NCI-H2196 treated with DMSO at 0.1 percent for 48 hours (cell line): ENCODE data around the gene HCRT.
"Not testable (repeated sequence)": the region's sequence is repeated elsewhere in the genome, so short reads cannot be mapped to it uniquely, and the experiment has no call there.

ENCODE experiments used
- DNase-seq: peaks from one replicate; lab custom pipeline; 2025; ENCODE audit not compliant: unreplicated experiment; lab: John Stamatoyannopoulos, UW

HCRT gene

DNA sequence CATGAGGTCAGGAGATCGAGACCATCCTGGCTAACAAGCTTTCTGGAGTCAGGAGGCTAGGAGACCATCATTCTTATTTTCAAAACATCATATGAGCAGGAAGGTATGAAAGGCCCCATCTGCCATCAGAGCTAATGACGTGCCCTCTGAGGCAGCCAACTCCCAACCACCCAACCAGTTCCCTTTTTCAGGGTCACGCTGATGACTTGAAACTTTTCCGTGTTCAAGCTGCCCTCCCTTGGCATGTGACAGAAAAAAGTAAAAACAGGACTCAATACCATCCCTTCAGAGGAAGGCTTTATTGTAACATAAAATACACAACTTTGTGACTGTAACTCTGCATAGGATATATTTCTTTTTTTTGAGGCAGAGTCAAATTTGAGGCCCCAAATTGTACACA is 13.6 kb upstream of the HCRT start:
- DNase-seq: no peak

DNA sequence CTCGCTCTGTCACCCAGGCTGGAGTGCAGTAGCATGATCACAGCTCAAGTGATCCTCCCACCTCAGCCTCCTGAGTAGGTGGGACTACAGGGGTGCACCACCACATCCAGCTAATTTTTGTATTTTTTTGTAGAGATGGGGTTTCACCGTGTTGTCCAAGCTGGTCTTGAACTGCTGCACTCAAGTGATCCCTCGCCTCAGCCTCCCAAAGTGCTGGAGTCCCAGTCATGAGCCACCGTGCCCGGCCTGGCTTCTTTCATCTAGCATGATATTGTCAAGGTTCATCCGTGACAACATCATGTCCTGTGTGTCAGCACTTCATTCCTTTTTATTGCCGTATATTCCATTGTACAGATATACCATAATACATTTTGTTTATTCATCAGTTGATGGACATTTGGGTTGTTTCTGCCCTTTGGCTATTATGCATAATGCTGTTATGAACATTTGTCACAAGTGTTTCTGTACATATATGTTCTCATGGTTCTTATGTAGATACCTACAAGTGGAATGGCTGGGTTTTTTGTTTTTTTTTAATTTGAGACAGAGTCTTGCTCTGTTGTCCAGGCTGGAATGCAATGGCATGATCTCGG is 12.4 kb upstream of the HCRT start:
- no peak for DNase-seq

GRCh38 chr17:42193969-42194899 is 9.0 kb upstream of the HCRT start, which contains the start of gene GHDC:
Gene GHDC, minus strand, starts transcription at chr17:42194494. Its CDS starts 913 bp downstream, at chr17:42193581.
- peak; percentile 29 for DNase-seq

DNA sequence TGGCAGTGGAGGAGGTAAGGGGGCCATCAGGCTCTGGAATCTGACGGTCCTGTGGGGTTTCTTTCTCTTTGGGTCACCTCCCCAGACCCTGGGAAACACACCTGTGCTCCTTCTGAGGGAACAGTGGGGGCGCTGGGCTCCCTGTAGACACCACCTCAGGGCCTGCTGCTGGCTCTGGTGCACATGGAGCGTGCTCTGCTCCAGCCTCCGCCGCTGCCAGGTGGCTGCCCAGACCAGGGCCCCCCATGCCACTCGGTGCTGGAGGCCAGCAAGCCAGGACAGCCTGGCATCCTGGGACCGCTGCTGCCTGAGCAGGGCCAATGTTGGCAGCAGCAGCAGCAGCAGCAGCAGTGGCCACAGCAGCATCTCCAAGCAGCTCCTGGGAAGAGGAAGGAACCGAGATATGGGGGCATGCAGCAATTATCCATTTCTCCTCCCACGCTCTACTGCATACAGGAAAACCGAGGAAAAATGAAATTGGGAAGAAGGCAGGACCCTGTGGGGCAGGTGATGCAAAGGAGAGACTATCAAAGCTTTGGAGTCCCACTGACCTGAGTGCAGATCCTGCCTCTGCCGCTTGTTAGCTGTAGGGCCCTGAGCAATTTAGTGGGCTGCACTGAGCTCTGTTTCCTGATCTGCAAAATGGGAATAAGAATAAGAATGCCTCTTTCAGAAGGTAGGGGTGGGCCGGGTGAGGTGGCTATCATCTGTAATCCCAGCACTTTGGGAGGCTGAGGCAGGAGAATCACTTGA is 8.1 kb upstream of the HCRT start:
- DNase-seq: no peak

GRCh38 chr17:42192189-42193126 is 7.2 kb upstream of the HCRT start:
- DNase-seq: no peak

- DNase-seq: no peak
Observed at GRCh38 chr17:42191275-42191608, 6.0 kb upstream of the HCRT start.

DNA sequence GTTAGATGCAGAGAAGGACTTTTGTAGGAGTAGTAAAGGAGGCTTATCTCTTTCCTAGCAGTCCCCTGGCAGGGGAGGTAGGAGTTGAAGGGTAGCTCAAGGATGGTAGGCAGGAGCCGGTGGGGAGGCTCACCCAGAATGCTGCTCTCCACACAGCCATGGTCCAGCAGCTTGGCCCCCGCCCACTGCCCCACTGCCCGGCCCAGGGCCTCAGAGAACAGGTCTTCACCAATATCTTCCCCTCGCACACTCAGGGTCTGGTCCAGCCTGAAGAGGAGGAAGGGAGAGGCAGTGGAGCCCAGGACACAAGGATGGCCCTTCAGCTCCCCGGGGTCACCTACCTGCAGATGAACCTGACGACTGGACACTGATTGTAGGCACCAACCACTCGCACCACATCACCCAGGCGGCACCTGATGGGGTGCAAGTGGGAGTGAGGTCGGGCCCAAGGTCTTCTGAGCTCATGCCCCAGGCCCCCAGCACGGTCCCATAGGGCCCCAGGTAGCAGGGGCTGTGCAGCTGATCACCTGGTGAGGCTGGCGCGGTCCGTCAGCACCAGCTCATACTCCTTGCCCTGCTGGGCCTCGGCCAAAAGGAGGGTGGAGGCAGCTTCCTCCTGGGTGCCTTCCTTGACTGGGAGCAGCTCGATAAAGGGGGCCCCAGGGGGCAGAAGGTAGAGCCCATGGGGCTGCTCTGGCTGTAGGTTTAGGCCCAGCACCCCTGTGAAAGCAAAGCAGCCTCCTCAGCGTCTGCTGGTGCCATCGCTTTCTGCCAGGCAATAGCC is 5.4 kb upstream of the HCRT start:
- no peak for DNase-seq

- no peak for DNase-seq
Observed at GRCh38 chr17:42189651-42189965, 4.4 kb upstream of the HCRT start.

GRCh38 chr17:42188749-42189650 is 3.7 kb upstream of the HCRT start:
- DNase-seq: no peak

- no peak for DNase-seq
Observed at GRCh38 chr17:42187833-42188232, 2.6 kb upstream of the HCRT start.

DNA sequence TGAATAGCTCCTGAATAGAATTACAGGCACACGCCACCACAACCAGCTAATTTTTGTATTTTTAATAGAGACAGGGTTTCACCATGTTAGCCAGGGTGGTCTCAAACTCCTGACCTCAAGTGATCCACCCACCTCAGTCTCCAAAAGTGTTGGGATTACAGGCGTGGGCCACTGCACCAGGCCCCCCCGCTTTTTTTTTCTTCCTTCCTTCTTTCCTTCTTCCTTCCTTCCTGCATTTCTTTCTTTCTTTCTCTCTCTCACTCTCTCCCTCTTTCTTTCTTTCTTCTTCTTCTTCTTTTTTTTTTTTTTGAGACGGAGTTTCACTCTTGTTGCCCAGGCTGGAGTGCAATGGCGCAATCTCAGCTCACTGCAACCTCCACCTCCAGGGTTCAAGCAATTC is 939 bp upstream of the HCRT start:
- not testable (repeated sequence) for DNase-seq

- no peak for DNase-seq
Observed at GRCh38 chr17:42185621-42185930, 324 bp upstream of the HCRT start.

- no peak for DNase-seq
Observed at GRCh38 chr17:42183741-42184711, 1.2 kb downstream of the HCRT start.

DNA sequence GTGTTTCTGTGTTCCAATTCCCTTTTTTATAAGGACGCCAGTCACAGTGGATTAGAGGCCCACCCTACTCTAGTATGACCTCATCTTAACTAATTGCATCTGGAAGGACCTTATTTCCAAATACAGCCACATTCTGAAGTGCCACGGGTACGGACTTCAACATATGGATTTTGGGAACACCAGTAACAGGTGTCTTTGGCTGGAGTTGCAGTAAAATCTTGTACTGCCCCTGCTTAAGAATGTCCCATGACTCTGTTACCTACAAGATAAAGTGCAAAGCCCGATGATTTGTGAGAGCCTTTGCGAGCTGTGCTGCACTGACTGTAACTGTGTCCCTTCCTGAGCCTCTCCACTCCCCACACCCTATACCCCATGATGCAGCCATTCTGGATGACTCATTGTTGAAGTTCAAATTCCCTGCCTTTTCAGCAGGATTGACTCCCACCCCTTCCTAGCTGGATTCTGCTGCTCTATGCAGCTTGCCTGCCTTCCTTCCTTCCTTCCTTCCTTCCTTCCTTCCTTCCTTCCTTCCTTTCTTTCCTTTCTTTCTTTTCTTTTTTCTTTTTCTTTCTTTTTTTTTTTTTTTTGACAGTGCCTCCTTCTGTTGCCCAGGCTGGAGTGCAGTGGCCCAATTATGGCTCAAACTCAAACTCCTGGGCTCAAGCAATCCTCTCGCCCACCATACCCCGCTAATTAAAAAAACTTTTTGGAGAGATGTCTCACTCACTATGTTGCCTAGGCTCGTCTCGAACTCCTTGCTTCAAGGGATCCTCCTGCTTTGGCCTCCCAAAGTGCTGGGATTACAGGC is 2.1 kb downstream of the HCRT start:
- DNase-seq: no peak

DNA sequence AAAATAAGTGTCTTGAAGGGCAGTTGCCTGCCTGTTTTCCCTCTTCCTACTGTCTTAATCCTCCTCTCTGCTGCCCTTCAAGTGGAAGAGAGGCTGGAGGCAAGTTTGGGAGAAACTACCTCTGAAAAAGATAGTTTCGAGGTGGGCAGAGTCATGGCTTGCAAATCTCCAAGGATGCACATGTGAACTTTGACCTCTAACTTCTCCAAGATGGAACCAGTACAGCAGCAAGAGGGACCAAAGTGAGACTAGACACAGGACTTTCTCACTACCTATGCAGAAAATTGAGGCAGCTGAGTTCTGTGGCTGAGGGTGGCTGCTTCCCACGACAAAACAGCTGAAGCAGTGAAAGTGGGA is 3.4 kb downstream of the HCRT start:
- no peak for DNase-seq

DNA sequence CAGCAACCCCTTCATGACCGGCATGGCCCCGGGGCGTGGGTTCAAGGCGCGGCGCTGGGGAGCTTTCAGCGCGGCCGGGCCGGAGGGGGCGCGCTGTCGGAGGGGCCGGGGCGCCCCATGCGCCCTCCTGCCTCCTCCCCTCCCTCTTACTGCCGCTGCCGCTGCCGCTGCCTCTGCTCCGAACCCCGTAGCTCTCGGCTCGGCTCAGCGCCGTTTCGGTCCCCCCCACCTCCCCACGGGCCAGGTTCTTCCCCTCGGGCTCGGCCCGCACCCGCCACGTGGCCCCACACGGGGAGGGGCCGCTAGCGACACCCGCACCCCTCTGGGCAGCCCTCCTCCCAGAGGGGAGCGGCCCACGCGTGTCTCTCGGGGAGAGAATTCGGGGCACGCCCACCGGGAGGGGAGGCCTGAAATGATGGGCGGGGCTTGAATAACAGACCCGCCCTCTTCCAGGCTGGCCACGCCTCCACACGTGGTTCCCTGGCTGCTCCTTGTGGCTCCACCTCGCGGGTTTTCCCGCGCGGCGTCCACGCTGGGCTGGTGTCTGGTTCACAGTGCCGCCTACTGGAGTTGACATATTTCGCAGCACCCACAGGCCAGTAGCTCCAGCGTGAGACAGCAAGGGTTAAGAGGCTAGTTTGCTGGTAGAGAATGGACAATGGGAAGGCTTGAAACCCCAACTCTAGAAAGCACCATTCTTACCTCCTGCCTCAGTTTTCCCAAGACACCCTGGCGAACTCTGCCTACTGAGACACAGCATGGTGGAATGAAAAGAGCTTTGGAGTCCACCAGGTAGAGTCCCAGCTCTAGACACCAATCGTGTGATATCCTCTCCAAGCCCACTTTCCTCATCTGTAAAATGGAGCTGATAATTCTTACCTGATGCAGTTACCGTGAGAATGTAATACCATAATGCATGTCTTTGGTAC is 4.1 kb downstream of the HCRT start, which contains the start of gene KCNH4:
KCNH4 (minus strand) TSS at position 221 of the 929 bp plus-strand sequence; CDS start at position 24, 197 bp downstream.
- peak; percentile 42 for DNase-seq
